ENCODE measurements around the gene ZBTB25. TPM values are rescaled to one million over a fixed set of nuclear protein-coding genes. Genes with fewer than 3 reads are reported as not detected.

ZBTB25 gene
- polyA plus RNA-seq, 1 donor (not counting 4 experiments of a cell fraction or from before 2014, with no cell fraction given): 6.8 TPM

DNA sequence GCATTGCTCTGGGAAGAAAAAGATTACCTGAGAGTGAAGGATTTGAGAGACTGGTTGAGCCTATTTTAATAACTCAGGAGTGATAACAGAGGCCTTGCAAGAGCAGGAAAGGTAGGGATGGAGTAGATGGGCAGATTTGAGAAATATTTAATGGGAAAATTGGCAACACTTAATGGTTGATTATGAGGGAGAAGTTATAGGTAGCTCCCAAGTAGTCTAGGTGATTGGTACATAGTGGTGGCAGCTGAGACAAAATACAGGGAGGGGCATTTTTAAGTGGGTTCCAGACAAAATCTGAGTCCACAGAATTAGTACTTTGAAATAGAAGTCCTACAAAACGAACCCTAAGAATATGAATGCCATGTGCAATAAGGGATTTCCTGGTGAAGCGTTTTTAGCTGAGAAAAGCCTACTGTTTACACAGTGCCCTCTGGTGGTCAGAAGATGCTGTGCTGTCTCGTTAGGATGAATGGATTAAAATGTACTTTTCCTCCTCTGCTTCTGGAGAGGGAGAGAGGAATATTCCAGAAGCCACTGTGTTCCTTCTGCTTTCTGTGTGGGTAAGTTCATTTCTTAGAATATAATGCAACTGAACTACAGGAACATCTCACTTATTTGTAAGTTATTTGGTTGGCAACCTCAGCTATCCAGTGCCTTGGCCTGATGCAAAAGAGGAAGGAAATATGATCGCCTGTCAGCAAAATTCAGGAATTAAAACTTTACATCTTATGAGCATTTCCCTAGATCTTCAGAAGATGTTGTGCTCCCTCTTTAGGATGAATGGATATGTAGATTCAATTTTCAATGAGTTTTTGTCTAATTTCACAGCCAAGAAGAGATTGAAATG is 7.4 kb upstream of the ZBTB25 start:
- FAIRE-seq (peak; percentile 84), DNase-seq (ENCODE audit: low read depth, low spot score) (no peak)
- Histone ChIP-seq H3K9me1 (ENCODE audit: control insufficient read depth, extremely low read depth, insufficient read depth, low read length) (peaks cover 3% of the 10 kb centered on the region), H3K27me3 (ENCODE audit: control insufficient read depth, extremely low read depth, insufficient read depth, low read length) (no peaks in the 10 kb centered on the region), H3K36me3 (ENCODE audit: control insufficient read depth in 2 of 2, extremely low read depth in 1 of 2, insufficient read depth in 2 of 2, low read length in 2 of 2) (peaks cover 0 to 3% of the 10 kb centered on the region in 2 experiments), H3K27ac (ENCODE audit: control insufficient read depth, insufficient read depth, low read length) (peak overlapping the region; percentile 59), H3K9me3 (ENCODE audit: control insufficient read depth, low read depth, low read length) (no peaks in the 10 kb centered on the region), H2AFZ (ENCODE audit: control insufficient read depth, low read length) (no peak overlapping the region), H3K9ac (ENCODE audit: control insufficient read depth, extremely low read depth, insufficient read depth, low read length) (no peak overlapping the region), H3K4me3 (ENCODE audit: control insufficient read depth in 2 of 3, extremely low read depth in 1 of 3, insufficient read depth in 2 of 3, low read depth in 1 of 3, low read length in 3 of 3) (no peak overlapping the region), H4K20me1 (ENCODE audit: control insufficient read depth, extremely low read depth, insufficient read depth, low read length) (peaks cover 17% of the 10 kb centered on the region), H3K79me2 (ENCODE audit: control insufficient read depth, insufficient read depth, low read length) (peaks cover 92% of the 10 kb centered on the region), H3K4me1 (ENCODE audit: control insufficient read depth, extremely low read depth, insufficient read depth, low read length) (peaks cover 46% of the 10 kb centered on the region), H3K4me2 (ENCODE audit: control insufficient read depth, extremely low read depth, insufficient read depth, low read depth, low read length) (peak overlapping the region; percentile 43)
- no peak for TF ChIP-seq EZH2 (IDR thresholded peaks at IDR 0.05; ENCODE audit: low read length)
- TF ChIP-seq, protein P1, sequence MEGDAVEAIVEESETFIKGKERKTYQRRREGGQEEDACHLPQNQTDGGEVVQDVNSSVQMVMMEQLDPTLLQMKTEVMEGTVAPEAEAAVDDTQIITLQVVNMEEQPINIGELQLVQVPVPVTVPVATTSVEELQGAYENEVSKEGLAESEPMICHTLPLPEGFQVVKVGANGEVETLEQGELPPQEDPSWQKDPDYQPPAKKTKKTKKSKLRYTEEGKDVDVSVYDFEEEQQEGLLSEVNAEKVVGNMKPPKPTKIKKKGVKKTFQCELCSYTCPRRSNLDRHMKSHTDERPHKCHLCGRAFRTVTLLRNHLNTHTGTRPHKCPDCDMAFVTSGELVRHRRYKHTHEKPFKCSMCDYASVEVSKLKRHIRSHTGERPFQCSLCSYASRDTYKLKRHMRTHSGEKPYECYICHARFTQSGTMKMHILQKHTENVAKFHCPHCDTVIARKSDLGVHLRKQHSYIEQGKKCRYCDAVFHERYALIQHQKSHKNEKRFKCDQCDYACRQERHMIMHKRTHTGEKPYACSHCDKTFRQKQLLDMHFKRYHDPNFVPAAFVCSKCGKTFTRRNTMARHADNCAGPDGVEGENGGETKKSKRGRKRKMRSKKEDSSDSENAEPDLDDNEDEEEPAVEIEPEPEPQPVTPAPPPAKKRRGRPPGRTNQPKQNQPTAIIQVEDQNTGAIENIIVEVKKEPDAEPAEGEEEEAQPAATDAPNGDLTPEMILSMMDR (optimal IDR thresholded peaks at IDR 0.05 in 1 of 3, IDR thresholded peaks at IDR 0.05 in 1 of 3, conservative IDR thresholded peaks at IDR 0.05 in 1 of 3; ENCODE audit: extremely low read depth in 1 of 3, insufficient read depth in 2 of 3, low read length in 3 of 3): peak; percentile 76 to 96 (median 77)
- dilution Hi-C loops (cut with MboI; ENCODE audit: extremely low pct_ligation_motif_present, low sequenced_read_pairs): no loop called here

DNA sequence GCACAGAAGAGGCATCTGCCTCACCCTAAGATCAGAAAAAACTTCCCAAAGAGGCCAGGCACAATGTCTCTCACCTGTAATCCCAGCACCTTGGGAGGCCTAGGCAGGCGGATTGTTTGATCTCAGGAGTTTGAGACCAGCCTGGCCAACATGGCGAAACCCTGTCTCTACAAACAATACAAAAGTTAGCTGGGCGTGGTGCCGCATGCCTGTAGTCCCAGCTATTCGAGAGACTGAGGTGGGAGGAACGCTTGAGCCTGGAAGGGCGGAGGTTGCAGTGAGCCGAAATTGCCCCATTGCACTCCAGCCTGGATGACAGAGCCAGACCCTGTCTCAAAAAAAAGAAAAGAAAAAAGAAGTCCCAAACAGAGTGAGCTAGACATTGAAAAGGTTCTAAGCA is 5.4 kb upstream of the ZBTB25 start:
- no peaks in the 10 kb centered on the region for H3K9me3 ChIP-seq (ENCODE audit: control insufficient read depth, low read depth, low read length)
- peaks cover 50% of the 10 kb centered on the region for H3K4me1 ChIP-seq (ENCODE audit: control insufficient read depth, extremely low read depth, insufficient read depth, low read length)
- H3K36me3 ChIP-seq (ENCODE audit: control insufficient read depth in 2 of 2, extremely low read depth in 1 of 2, insufficient read depth in 2 of 2, low read length in 2 of 2): peaks cover 0 to 3% of the 10 kb centered on the region in 2 experiments
- peak overlapping the region; percentile 22 for H3K9ac ChIP-seq (ENCODE audit: control insufficient read depth, extremely low read depth, insufficient read depth, low read length)
- peaks cover 3% of the 10 kb centered on the region for H3K9me1 ChIP-seq (ENCODE audit: control insufficient read depth, extremely low read depth, insufficient read depth, low read length)
- no peak overlapping the region for H2AFZ ChIP-seq (ENCODE audit: control insufficient read depth, low read length)
- H4K20me1 ChIP-seq (ENCODE audit: control insufficient read depth, extremely low read depth, insufficient read depth, low read length): peaks cover 17% of the 10 kb centered on the region
- TF ChIP-seq, protein P1 (optimal IDR thresholded peaks at IDR 0.05 in 1 of 3, IDR thresholded peaks at IDR 0.05 in 1 of 3, conservative IDR thresholded peaks at IDR 0.05 in 1 of 3; ENCODE audit: extremely low read depth in 1 of 3, insufficient read depth in 2 of 3, low read length in 3 of 3): no peak
- no peak for TF ChIP-seq EZH2 (IDR thresholded peaks at IDR 0.05; ENCODE audit: low read length)
- no peak overlapping the region for H3K4me3 ChIP-seq (ENCODE audit: control insufficient read depth in 2 of 3, extremely low read depth in 1 of 3, insufficient read depth in 2 of 3, low read depth in 1 of 3, low read length in 3 of 3)
- H3K27ac ChIP-seq (ENCODE audit: control insufficient read depth, insufficient read depth, low read length): no peak overlapping the region
- dilution Hi-C loops (cut with MboI; ENCODE audit: extremely low pct_ligation_motif_present, low sequenced_read_pairs): no loop called here
- peaks cover 88% of the 10 kb centered on the region for H3K79me2 ChIP-seq (ENCODE audit: control insufficient read depth, insufficient read depth, low read length)
- H3K4me2 ChIP-seq (ENCODE audit: control insufficient read depth, extremely low read depth, insufficient read depth, low read depth, low read length): peak overlapping the region; percentile 46
- no peak for FAIRE-seq
- no peak for DNase-seq (ENCODE audit: low read depth, low spot score)
- no peaks in the 10 kb centered on the region for H3K27me3 ChIP-seq (ENCODE audit: control insufficient read depth, extremely low read depth, insufficient read depth, low read length)
